Tibial nerve (tissue), 4 donors: ENCODE results near the gene PDXDC1. TPM values are rescaled to one million over a fixed set of nuclear protein-coding genes. Genes with fewer than 3 reads are reported as not detected.
A peak's percentile ranks its signal among the peaks of the same experiment; 100 is the strongest.
"Not testable (repeated sequence)": the region's sequence is repeated elsewhere in the genome, so short reads cannot be mapped to it uniquely, and the experiment has no call there.

Experiments used
- DNase-seq, 2 donors: peaks; one replicate each; pipeline ENCODE4 v3.0.0-alpha.2; 2019; ENCODE audit warnings: low spot score in 2 of 2
- H3K27ac ChIP-seq, 4 donors: fragments of 200-600 bp; sonication (generic) in 3 of 4; one replicate each; pipeline ENCODE4 v1.5.1; 2017 to 2019; ENCODE audit warnings: mild to moderate bottlenecking in 1 of 4
- H3K27me3 ChIP-seq, 2 donors: fragments of 200-600 bp; sonication (generic) in 1 of 2; one replicate each; pipeline versions ENCODE4 v1.5.1 to v1.6.0; 2017 to 2019
- H3K36me3 ChIP-seq, 3 donors: fragments of 200-600 bp; sonication (generic); one replicate each; pipeline ENCODE4 v1.5.1; 2018 to 2019
- H3K4me1 ChIP-seq, 4 donors: fragments of 200-600 bp; sonication (generic) in 3 of 4; one replicate each; pipeline ENCODE4 v1.5.1; 2017 to 2019
- H3K4me3 ChIP-seq, 4 donors: fragments of 200-600 bp; sonication (generic) in 3 of 4; one replicate each; pipeline ENCODE4 v1.5.1; 2017 to 2019; ENCODE audit warnings: mild to moderate bottlenecking in 1 of 4, moderate library complexity in 1 of 4
- H3K9me3 ChIP-seq, 4 donors: fragments of 200-600 bp; sonication (generic) in 3 of 4; one replicate each; pipeline ENCODE4 v1.5.1; 2017 to 2019
- EP300 ChIP-seq, 2 donors: sonication (generic); formaldehyde crosslinking; IDR thresholded peaks; one replicate each; pipeline ENCODE4 v1.6.1; 2017; ENCODE audit warnings: antibody characterized with exemption in 2 of 2, mild to moderate bottlenecking in 1 of 2
- POLR2A ChIP-seq, 2 donors: fragments of 450-650 bp; IDR thresholded peaks; one replicate each; pipeline ENCODE4 v1.6.1; 2017; ENCODE audit warnings: antibody characterized with exemption in 2 of 2, mild to moderate bottlenecking in 2 of 2, moderate library complexity in 2 of 2
- WGBS, 2 donors: methylation state at CpG; one replicate each; pipeline ENCODE4 v1.1.5; 2018; 5-methylcytosine and 5-hydroxymethylcytosine counted together
- total RNA-seq, 4 donors: library from RNA; depleted of rRNA; stranded (reverse); fragments of >200 nt; gene quantifications; one replicate each; pipeline ENCODE4 v1.1.0, GENCODE V29; 2016
- TF ChIP-seq, protein P1 (sequence below), 5 experiments: fragments of 200-600 bp in 3 of 5; fragments of 450-650 bp in 2 of 5; sonication (generic) in 3 of 5; IDR thresholded peaks; one replicate each; pipeline ENCODE4 v1.5.1; 2016 to 2019; ENCODE audit warnings: antibody characterized with exemption in 5 of 5, mild to moderate bottlenecking in 3 of 5, moderate library complexity in 2 of 5

The PDXDC1 gene
- total RNA-seq, 4 donors from 2014 or later: 40.6 to 55.1 (median 52.6) TPM

DNA sequence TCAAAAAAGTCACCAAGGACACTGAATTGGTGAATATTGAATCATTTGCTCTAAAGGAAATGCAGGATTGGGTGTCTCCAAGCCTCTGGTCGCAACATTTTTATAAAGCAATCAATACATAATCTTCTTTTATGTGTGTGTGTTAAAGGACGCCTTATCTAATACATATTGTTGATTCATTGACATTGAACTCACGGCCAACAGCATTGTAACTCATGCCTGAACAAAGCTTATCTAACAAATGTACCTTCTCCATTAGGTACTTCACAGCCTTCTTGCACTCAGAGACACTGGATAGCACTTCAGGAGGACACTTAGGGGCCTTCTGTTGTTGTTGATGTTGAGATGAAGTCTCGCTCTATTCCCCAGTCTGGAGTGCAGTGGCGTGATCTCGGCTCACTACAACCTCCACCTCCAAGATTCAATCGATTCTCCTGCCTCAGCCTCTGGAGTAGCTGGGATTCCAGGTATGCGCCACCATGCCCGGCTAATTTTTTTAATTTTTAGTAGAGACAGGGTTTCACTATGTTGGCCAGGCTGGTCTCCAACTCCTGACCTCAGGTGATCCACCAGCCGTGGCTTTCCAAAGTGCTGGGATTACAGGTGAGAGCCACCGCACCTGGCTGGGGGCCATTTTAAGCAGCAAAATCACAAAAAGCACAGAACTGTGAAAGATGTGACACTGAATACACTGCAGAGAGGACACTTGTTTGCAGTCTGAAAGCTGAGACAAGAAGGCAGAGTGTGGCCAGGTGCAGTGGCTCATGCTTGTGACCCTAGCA is 13.2 kb upstream of the PDXDC1 start:
- Histone ChIP-seq H3K4me3 (no peak overlapping the region), H3K27me3 (no peaks in the 10 kb centered on the region), H3K4me1 (peaks cover 0 to 5% (median 0%) of the 10 kb centered on the region in 4 donors), H3K36me3 (peaks cover 0 to 11% (median 0%) of the 10 kb centered on the region in 3 donors), H3K27ac (no peak overlapping the region), H3K9me3 (peaks cover 0 to 9% (median 0%) of the 10 kb centered on the region in 4 donors)
- DNase-seq: no peak
- 89 to 94% methylated on average over 11 of the region's 11 CpGs for WGBS, 2 donors
- TF ChIP-seq, protein P1, sequence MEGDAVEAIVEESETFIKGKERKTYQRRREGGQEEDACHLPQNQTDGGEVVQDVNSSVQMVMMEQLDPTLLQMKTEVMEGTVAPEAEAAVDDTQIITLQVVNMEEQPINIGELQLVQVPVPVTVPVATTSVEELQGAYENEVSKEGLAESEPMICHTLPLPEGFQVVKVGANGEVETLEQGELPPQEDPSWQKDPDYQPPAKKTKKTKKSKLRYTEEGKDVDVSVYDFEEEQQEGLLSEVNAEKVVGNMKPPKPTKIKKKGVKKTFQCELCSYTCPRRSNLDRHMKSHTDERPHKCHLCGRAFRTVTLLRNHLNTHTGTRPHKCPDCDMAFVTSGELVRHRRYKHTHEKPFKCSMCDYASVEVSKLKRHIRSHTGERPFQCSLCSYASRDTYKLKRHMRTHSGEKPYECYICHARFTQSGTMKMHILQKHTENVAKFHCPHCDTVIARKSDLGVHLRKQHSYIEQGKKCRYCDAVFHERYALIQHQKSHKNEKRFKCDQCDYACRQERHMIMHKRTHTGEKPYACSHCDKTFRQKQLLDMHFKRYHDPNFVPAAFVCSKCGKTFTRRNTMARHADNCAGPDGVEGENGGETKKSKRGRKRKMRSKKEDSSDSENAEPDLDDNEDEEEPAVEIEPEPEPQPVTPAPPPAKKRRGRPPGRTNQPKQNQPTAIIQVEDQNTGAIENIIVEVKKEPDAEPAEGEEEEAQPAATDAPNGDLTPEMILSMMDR (IDR thresholded peaks at IDR 0.05): no peak
- TF ChIP-seq EP300 (IDR thresholded peaks at IDR 0.05) (no peak), POLR2A (IDR thresholded peaks at IDR 0.05) (no peak)

DNA sequence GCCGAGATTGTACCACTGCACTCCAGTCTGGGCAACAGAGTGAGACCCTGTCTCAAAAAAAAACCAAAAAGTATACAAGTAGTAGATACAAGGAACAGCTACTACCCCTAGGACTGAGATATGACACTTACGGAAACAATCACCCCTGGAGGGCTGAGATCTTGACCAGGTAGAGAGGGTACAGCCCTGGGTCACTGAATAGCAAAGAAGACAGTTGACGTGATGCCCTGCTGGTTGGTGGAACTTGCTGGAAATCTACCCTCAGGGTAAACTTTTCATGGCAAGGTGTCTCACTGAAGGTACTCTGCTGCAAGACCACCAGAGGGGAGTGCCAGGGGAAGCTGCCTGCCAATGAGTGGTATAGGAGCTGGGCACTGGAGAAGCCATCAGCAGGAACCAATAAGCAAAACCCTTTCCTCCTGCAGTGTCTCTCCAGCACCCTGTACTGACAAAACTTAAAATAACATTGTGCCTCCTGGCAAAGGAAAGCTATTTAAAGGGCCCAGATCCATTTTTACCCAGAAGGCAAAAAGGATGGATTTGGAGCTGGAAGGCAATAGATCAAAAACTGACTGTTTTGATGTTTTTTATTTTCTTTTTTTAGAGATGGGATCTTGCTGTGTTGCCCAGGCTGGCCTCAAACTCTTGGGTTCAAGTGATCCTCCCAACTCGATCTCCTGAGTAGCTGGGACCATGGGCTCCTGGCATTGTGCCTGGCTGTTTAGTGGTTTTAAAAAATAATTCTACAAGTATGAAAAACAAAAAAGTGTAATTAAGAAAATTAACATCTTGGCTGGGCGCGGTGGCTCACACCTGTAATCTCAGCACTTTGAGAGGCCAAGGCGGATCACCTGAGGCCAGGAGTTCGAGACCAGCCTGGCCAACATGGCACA is 11.3 kb upstream of the PDXDC1 start:
- Histone ChIP-seq H3K4me1 (no peaks in the 10 kb centered on the region), H3K4me3 (no peak overlapping the region), H3K36me3 (peaks cover 0 to 11% (median 0%) of the 10 kb centered on the region in 3 donors), H3K27ac (no peak overlapping the region), H3K9me3 (peaks cover 0 to 9% (median 0%) of the 10 kb centered on the region in 4 donors), H3K27me3 (no peaks in the 10 kb centered on the region)
- no peak for DNase-seq
- WGBS, 2 donors: 76 to 81% methylated on average over 8 of the region's 8 CpGs
- TF ChIP-seq POLR2A (IDR thresholded peaks at IDR 0.05): no peak
- TF ChIP-seq, protein P1 (IDR thresholded peaks at IDR 0.05): no peak
- no peak for TF ChIP-seq EP300 (IDR thresholded peaks at IDR 0.05)

DNA sequence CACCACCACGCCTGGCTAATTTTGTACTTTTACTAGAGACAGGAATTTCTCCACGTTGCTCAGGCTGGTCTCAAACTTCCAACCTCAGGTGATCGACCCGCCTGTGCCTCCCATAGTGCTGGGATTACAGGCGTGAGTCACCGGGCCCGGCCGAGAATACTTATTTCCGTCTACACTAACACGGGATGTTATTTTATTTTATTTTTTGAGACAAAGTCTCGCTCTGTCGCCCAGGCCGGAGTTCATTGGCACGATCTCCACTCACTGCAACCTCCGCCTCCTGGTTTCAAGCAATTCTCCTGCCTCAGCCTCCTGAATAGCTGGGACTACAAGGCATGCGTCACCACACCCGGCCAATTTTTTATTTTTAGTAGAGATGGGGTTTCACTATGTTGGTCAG is 9.5 kb upstream of the PDXDC1 start:
- H3K4me1 ChIP-seq: no peaks in the 10 kb centered on the region

DNA sequence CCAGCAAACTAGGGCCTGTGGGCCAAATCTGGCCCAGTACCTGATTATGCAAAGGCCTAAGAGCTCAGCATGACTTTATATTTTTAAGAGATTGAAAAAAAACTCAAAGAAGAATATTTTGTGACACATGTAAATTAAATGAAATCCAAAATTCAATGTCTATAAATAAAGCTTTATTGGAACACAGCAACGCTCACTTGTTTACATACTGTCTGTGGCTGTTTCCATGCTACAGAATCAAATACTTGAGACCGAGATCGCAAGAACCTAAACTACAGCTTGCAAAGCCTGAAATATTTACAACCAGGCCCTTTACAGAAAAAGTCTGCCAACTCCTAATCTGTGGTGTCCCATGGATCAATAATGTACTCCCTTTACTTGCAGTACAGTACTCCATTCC is 5.0 kb upstream of the PDXDC1 start:
- peaks cover 0 to 10% (median 0%) of the 10 kb centered on the region in 3 donors for H3K36me3 ChIP-seq
- not testable (repeated sequence) for H3K4me1 ChIP-seq, H3K9me3 ChIP-seq, H3K27ac ChIP-seq, H3K4me3 ChIP-seq, DNase-seq, H3K27me3 ChIP-seq
- 96% methylated on average over 3 of the region's 3 CpGs for WGBS, 2 donors

More for the DNA sequence above, 9.5 kb upstream of the PDXDC1 start:
- peaks cover 0 to 15% (median 0%) of the 10 kb centered on the region in 3 donors for H3K36me3 ChIP-seq
- DNase-seq: no peak
- peaks cover 0 to 9% (median 0%) of the 10 kb centered on the region in 4 donors for H3K9me3 ChIP-seq
- H3K27me3 ChIP-seq: no peaks in the 10 kb centered on the region
- H3K4me3 ChIP-seq: no peak overlapping the region
- no peak overlapping the region for H3K27ac ChIP-seq
- no peak for TF ChIP-seq POLR2A (IDR thresholded peaks at IDR 0.05)
- TF ChIP-seq, protein P1 (IDR thresholded peaks at IDR 0.05): no peak
- WGBS, 2 donors: 94% methylated on average over 17 of the region's 17 CpGs

DNA sequence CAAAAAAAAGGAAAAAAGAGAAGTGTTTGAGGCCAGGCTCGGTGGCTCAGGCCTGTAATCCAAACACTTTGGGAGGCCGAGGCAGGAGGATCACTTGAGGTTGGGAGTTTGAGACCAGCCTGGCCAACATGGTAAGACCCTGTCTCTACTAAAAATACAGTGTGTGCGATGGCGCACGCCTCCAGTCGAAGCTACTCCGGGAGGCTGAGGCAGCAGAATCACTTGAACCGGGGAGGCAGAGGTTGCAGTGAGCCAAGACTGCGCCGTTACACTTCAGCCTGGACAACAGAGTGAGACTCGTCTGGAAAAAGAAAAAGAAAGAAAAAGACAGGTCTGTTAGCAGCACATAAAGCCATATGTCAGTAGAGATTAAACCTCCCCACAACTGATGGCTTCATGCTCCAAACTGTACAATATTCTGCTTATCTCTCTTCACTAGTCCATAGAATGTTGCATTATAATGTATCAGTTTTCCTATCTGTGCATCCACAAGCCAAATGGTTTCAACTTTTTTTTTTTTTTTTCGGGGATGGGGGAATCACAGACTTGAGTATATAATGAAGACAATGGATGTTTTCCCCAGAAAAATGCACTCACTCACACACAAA is 3.1 kb upstream of the PDXDC1 start:
- H3K27ac ChIP-seq, H3K27me3 ChIP-seq, DNase-seq, H3K4me3 ChIP-seq, H3K9me3 ChIP-seq: not testable (repeated sequence)
- peaks cover 0 to 19% (median 7%) of the 10 kb centered on the region in 4 donors for H3K4me1 ChIP-seq
- WGBS, 2 donors: 90 to 93% methylated on average over 12 of the region's 12 CpGs
- H3K36me3 ChIP-seq: peaks cover 0 to 10% (median 0%) of the 10 kb centered on the region in 3 donors

DNA sequence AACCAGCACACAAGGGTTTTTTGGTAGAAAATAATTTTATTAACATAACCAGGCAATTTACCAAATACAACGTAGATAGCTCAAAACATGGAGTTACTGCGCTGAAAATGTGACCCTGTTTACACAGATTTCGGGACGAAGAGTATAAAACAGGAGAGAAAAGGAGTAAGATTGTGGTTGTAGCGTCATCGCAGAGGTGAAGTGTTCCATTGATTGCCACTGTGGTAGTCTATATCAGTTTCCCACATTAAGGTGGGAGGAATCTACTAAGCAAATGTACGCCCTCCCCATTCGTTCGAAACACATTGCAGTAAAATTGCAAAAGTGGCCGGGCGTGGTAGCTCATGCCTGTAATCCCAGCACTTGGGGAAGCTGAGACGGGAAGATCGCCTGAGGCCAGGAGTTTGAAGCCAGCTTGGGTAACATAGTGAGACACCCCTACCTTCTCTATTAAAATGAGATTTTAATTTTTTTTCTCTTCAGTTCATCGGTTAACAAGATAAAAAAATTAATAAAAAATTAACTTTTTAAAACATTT is 972 bp upstream of the PDXDC1 start:
- not testable (repeated sequence) for DNase-seq, H3K9me3 ChIP-seq, H3K36me3 ChIP-seq, H3K27me3 ChIP-seq
- Histone ChIP-seq H3K27ac (peak overlapping the region in 2 of 4 donors; percentile 86 to 94), H3K4me1 (peaks cover 0 to 25% (median 8%) of the 10 kb centered on the region in 4 donors), H3K4me3 (peak overlapping the region in 2 of 4 donors; percentile 63 to 87)
- WGBS, 2 donors: 65 to 68% methylated on average over 14 of the region's 14 CpGs

DNA sequence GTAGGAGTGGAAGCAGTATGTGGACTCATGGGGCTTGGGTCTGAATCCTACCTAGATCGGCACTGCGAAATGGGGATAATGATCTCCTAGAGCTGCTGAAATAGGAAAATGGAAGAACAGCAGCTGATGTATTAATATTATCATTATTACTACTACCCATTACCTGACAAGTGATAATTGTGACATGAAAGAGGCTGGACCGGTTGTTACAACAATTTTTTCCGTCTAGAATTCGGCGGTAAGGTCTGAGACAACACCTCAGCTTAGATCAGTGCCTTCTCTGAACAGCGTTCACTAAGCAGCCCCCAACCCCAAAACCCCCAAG is 533 bp upstream of the PDXDC1 start:
- Histone ChIP-seq H3K4me1 (peaks cover 0 to 25% (median 8%) of the 10 kb centered on the region in 4 donors), H3K27ac (peak overlapping the region; percentile 69 to 94 (median 90)), H3K4me3 (peak overlapping the region; percentile 63 to 87 (median 78))
- H3K9me3 ChIP-seq, H3K36me3 ChIP-seq, DNase-seq, H3K27me3 ChIP-seq: not testable (repeated sequence)
- 4 to 6% methylated on average over 7 of the region's 7 CpGs for WGBS, 2 donors
